Mesendoderm (in vitro differentiated cells): Measurements from ENCODE around the gene AK5. TPM values are rescaled to one million over a fixed set of nuclear protein-coding genes. Genes with fewer than 3 reads are reported as not detected.

Source experiments
- DNase-seq: peaks from one replicate; pipeline ENCODE4 v3.0.0; 2013
- H2AK5ac ChIP-seq: 2 replicates; pipeline ENCODE4 v1.6.1; 2013; ENCODE audit warnings: low read length, inconsistent platforms
- H2BK120ac ChIP-seq: 2 replicates; pipeline ENCODE4 v1.6.1; 2013; ENCODE audit warnings: low read depth, mild to moderate bottlenecking, low read length, moderate library complexity, mixed read lengths
- H2BK15ac ChIP-seq: replicated peaks from 2 replicates; pipeline ENCODE4 v1.6.1; 2013; ENCODE audit warnings: low read depth, mild to moderate bottlenecking, moderate library complexity
- H2BK5ac ChIP-seq: 2 replicates; pipeline ENCODE4 v1.6.1; 2013; ENCODE audit warnings: low read length, inconsistent platforms
- H3K18ac ChIP-seq: 2 replicates; pipeline ENCODE4 v1.6.1; 2013; ENCODE audit warnings: mild to moderate bottlenecking, low read length, mixed read lengths
- H3K23ac ChIP-seq: one replicate; pipeline ENCODE4 v1.6.1; 2013; ENCODE audit warnings: low read length
- H3K27ac ChIP-seq: 2 replicates; pipeline ENCODE4 v1.5.1; 2013; ENCODE audit warnings: low read depth, mild to moderate bottlenecking, inconsistent platforms, low read length, moderate library complexity
- H3K27me3 ChIP-seq: 2 replicates; pipeline ENCODE4 v1.6.1; 2013; ENCODE audit warnings: low read length, control low read depth, mild to moderate bottlenecking, inconsistent platforms; ENCODE audit not compliant: insufficient read depth, poor library complexity
- H3K36me3 ChIP-seq: 2 replicates; pipeline ENCODE4 v1.6.1; 2013; ENCODE audit warnings: low read length, inconsistent platforms; ENCODE audit not compliant: control insufficient read depth, insufficient read depth
- H3K4ac ChIP-seq: one replicate; pipeline ENCODE4 v1.6.1; 2013; ENCODE audit warnings: low read depth, mild to moderate bottlenecking, low read length, moderate library complexity
- H3K4me1 ChIP-seq: 2 replicates; pipeline ENCODE4 v1.6.1; 2013; ENCODE audit warnings: low read depth, low read length, inconsistent platforms; ENCODE audit not compliant: control insufficient read depth
- H3K4me2 ChIP-seq: 2 replicates; pipeline ENCODE4 v1.6.1; 2013; ENCODE audit warnings: low read length
- H3K4me3 ChIP-seq: 2 replicates; pipeline ENCODE4 v1.5.1; 2013; ENCODE audit warnings: mild to moderate bottlenecking, low read length
- H3K56ac ChIP-seq: one replicate; pipeline ENCODE4 v1.6.1; 2013; ENCODE audit warnings: low read length
- H3K79me1 ChIP-seq: 2 replicates; pipeline ENCODE4 v1.6.1; 2013; ENCODE audit warnings: low read length, inconsistent platforms
- H3K79me2 ChIP-seq: 2 replicates; pipeline ENCODE4 v1.6.1; 2013; ENCODE audit warnings: mild to moderate bottlenecking, low read length; ENCODE audit not compliant: control insufficient read depth, insufficient read depth
- H3K9ac ChIP-seq: 2 replicates; pipeline ENCODE4 v1.6.1; 2013; ENCODE audit warnings: low read length, inconsistent platforms
- H4K5ac ChIP-seq: one replicate; pipeline ENCODE4 v1.6.1; 2013; ENCODE audit warnings: low read length
- H4K8ac ChIP-seq: one replicate; pipeline ENCODE4 v1.6.1; 2013; ENCODE audit warnings: low read depth, mild to moderate bottlenecking, control low read depth, low read length, moderate library complexity
- WGBS: extraction: QIAGEN DNeasy Blood & Tissue Kit; methylation state at CpG from one replicate; pipeline ENCODE4 v1.1.7; 2013; ENCODE audit warnings: low lambda C conversion rate, missing lambda C conversion rate; ENCODE audit not compliant: insufficient coverage; ENCODE audit errors: extremely low coverage; 5-methylcytosine and 5-hydroxymethylcytosine counted together
- small RNA-seq: library from polyadenylated mRNA; stranded (forward); fragments of <200 nt; extraction: miRNeasy Mini kit (QIAGEN cat#:217004); gene quantifications from one replicate; pipeline ENCODE3, GENCODE V24; 2013; ENCODE audit not compliant: insufficient read depth

AK5 gene

GRCh38 chr1:77594366-77595112 lies 312.7 kb downstream of the AK5 start:
- H3K4me3 ChIP-seq, result no peak overlapping the region
- no peak overlapping the region for H3K4ac ChIP-seq
- peaks cover 1% of the 10 kb centered on the region for H3K79me1 ChIP-seq
- no peaks in the 10 kb centered on the region for H3K79me2 ChIP-seq
- no peak overlapping the region for H3K4me2 ChIP-seq
- H3K23ac ChIP-seq, result no peak overlapping the region
- H3K27me3 ChIP-seq, result no peaks in the 10 kb centered on the region
- no peak overlapping the region for H2BK5ac ChIP-seq
- H3K27ac ChIP-seq, result no peak overlapping the region
- no peak overlapping the region for H3K18ac ChIP-seq
- H4K8ac ChIP-seq, result no peak overlapping the region
- no peak overlapping the region for H2BK120ac ChIP-seq
- no peak overlapping the region for H3K56ac ChIP-seq
- no peak overlapping the region for H3K9ac ChIP-seq
- H2BK15ac ChIP-seq, result no peak overlapping the region
- H2AK5ac ChIP-seq, result no peak overlapping the region
- no peak for DNase-seq
- no peak overlapping the region for H4K5ac ChIP-seq
- no CpG with 5 or more reads among the region's 1 CpG for WGBS
- no peaks in the 10 kb centered on the region for H3K36me3 ChIP-seq
- no peaks in the 10 kb centered on the region for H3K4me1 ChIP-seq

DNA sequence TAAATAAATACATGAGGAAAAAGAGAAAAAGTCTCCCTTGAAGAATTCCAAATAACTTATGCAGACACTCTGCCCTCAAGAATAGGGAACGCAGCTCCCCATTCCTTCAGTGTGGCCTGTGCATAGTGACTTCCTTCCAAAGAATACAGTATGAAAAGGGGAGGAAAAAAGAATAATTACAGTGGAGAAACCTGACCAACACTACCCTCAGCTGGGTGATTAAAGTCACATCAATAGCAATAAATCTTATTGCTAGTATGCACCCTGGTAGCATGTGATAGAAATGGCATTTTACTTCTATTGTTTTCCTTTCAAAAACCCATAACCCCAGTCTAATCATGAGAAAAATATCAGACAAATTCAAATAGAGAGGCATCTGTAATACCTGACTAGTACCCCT lies 315.5 kb downstream of the AK5 start:
- no peak overlapping the region for H3K23ac ChIP-seq
- no peaks in the 10 kb centered on the region for H3K36me3 ChIP-seq
- H2BK120ac ChIP-seq, result no peak overlapping the region
- H3K27me3 ChIP-seq, result no peaks in the 10 kb centered on the region
- H3K4me2 ChIP-seq, result no peak overlapping the region
- H4K5ac ChIP-seq, result no peak overlapping the region
- no peak overlapping the region for H3K18ac ChIP-seq
- H3K79me2 ChIP-seq, result no peaks in the 10 kb centered on the region
- no peak overlapping the region for H3K4me3 ChIP-seq
- no peak overlapping the region for H3K27ac ChIP-seq
- H2AK5ac ChIP-seq, result no peak overlapping the region
- no peaks in the 10 kb centered on the region for H3K4me1 ChIP-seq
- no CpG with 5 or more reads among the region's 1 CpG for WGBS
- H3K4ac ChIP-seq, result no peak overlapping the region
- H3K79me1 ChIP-seq, result no peaks in the 10 kb centered on the region
- H2BK15ac ChIP-seq, result no peak overlapping the region
- H3K9ac ChIP-seq, result no peak overlapping the region
- no peak overlapping the region for H3K56ac ChIP-seq
- H2BK5ac ChIP-seq, result no peak overlapping the region
- DNase-seq, result no peak
- H4K8ac ChIP-seq, result no peak overlapping the region

DNA sequence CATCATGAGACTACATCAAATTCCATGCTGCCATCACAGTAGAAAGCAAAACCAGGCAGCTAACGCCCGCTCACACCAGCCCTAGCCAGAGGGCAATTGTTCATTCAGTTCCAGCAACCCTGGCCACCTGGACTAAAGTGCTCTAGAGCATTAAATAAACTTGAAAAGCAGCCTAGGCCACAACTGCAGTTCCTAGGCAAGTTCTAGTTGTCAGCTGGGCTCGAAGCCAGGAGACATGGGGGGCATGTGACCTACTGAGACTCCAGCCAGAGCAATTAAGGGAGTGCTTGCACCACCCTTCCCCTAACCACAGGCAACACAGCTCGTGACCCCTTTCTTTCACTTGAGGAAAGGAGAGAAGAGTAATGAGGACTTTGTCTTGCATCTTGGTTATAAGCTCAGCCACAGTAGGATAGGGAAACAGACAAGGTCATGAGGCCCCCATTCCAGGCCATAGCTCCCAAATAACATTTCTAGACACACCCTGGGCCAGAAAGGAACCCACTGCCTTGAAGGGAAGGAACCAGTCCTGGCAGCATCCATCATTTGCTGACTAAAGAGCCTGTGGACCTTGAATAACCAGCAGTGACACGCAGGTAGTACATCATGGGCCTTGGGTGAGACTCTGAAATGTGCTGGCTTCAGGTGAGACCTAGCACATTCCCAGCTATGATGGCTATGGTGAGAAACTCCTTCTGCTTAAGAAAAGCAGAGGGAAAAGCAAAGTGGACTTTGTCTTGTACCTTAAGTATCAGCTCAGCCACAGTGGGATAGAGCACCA lies 323.6 kb downstream of the AK5 start:
- H3K9ac ChIP-seq, result no peak overlapping the region
- no peaks in the 10 kb centered on the region for H3K27me3 ChIP-seq
- H4K5ac ChIP-seq, result no peak overlapping the region
- DNase-seq, result no peak
- H2BK5ac ChIP-seq, result no peak overlapping the region
- no peak overlapping the region for H3K18ac ChIP-seq
- H2BK120ac ChIP-seq, result no peak overlapping the region
- H3K56ac ChIP-seq, result no peak overlapping the region
- no peaks in the 10 kb centered on the region for H3K4me1 ChIP-seq
- no peak overlapping the region for H3K4me2 ChIP-seq
- no peaks in the 10 kb centered on the region for H3K36me3 ChIP-seq
- no CpG with 5 or more reads among the region's 5 CpGs for WGBS
- no peaks in the 10 kb centered on the region for H3K79me2 ChIP-seq
- H2AK5ac ChIP-seq, result no peak overlapping the region
- no peak overlapping the region for H2BK15ac ChIP-seq
- peaks cover 2% of the 10 kb centered on the region for H3K79me1 ChIP-seq
- no peak overlapping the region for H3K27ac ChIP-seq
- no peak overlapping the region for H3K23ac ChIP-seq
- no peak overlapping the region for H4K8ac ChIP-seq
- no peak overlapping the region for H3K4me3 ChIP-seq
- H3K4ac ChIP-seq, result no peak overlapping the region

- Histone ChIP-seq H3K18ac (no peak overlapping the region), H4K8ac (no peak overlapping the region), H2AK5ac (no peak overlapping the region), H3K27ac (no peak overlapping the region), H2BK15ac (no peak overlapping the region), H3K79me1 (peaks cover 2% of the 10 kb centered on the region), H3K4ac (no peak overlapping the region), H3K9ac (no peak overlapping the region), H3K79me2 (no peaks in the 10 kb centered on the region), H3K4me1 (no peaks in the 10 kb centered on the region), H3K56ac (no peak overlapping the region), H3K36me3 (no peaks in the 10 kb centered on the region), H3K23ac (no peak overlapping the region), H2BK5ac (no peak overlapping the region), H3K4me3 (no peak overlapping the region), H2BK120ac (no peak overlapping the region), H4K5ac (no peak overlapping the region), H3K4me2 (no peak overlapping the region), H3K27me3 (no peaks in the 10 kb centered on the region)
- DNase-seq, result no peak
- no CpG with 5 or more reads among the region's 3 CpGs for WGBS
These were observed 327.1 kb downstream of the AK5 start for GRCh38 chr1:77608893-77609292.

Small RNAs within 50 kb of the gene (small RNA-seq; reads per million reads assigned to genes)
- gene RNU7-8P, result not detected
